Right ventricle myocardium inferior (tissue), 1 donor: ENCODE data around the gene MTURN. TPM values are rescaled to one million over a fixed set of nuclear protein-coding genes. Genes with fewer than 3 reads are reported as not detected.
A peak's percentile ranks its signal among the peaks of the same experiment; 100 is the strongest.
"Not testable (repeated sequence)": the region's sequence is repeated elsewhere in the genome, so short reads cannot be mapped to it uniquely, and the experiment has no call there.

Experiments used
- ATAC-seq: fragments of 200-7000 bp; cut with Tn5 transposase; one replicate; pipeline ENCODE4 v1.9.1; 2020; ENCODE audit warnings: mild to moderate bottlenecking, moderate library complexity
- DNase-seq: peaks from one replicate; pipeline ENCODE4 v3.0.0; 2021; ENCODE audit errors: missing footprints
- intact Hi-C: fragments of 100-400 bp; cut with DNase I; formaldehyde crosslinking; loops from one replicate; pipeline ENCODE4 v1.11.0; 2022
- total RNA-seq: library from RNA; stranded (reverse); fragmentation: NEBNext Ultra II Directional; extraction: Animal tissue kit (Norgen Biotek cat#: 25700); gene quantifications from one replicate; pipeline ENCODE4 v1.2.1, GENCODE V29; 2021
- donor health status: DM: no; HTN: yes; CAD: no; lungs with severe emphysema.

MTURN gene
- total RNA-seq, 1 donor from 2014 or later, result 15.7 TPM

GRCh38 chr7:30172451-30172850 lies 37.7 kb downstream of the MTURN start:
- no peak for DNase-seq
- no peak for ATAC-seq
- intact Hi-C loops, result loop anchor here (5.0 kb wide), 2 partner anchors 55 to 80 kb away; no protein-coding TSS in a partner anchor

DNA sequence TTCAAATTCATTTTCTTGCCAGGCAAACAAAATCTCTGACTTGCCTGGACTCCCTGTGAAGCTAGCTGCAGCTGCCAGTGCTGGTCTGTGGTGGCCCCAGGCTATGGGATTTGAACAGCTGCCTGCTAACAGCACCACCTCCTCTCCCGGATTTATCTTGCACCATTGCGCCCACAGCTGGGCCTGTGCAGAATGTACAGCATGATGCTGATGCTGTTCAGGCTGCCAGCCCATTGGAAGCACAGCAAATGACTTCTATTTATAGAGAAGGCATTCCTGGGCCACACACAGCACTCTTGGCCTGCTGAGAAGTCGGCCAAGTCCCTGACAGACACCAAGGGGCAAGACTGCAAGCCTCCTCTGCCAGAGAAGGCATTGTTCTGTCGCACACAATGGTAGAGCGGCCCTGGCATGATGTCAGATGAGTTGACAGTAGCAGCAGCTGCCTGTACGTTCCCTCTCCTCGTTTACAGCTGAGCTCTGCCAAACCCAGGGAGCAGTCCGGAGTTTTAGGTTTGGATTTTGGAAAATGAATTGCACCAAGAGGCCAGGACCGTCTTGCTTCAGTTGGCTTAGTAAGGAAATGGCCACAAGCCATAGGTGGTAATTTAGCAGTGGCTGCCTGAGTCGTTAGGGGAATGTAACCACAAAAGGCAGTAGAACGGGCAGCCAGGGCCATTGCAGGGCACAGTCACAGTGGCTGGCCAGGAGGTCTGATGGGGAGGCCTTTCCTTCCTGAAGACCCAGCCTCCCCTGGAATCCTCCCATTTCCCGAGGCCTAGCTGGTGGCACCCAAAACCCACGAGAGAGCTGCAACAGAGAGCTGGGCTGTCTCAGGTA lies 38.5 kb downstream of the MTURN start:
- ATAC-seq, result peak; percentile 89
- intact Hi-C loops, result loop anchor here (1.0 to 5.0 kb wide), 3 partner anchors 54 to 111 kb away; partner anchors contain the start of gene ZNRF2
- peak; percentile 85 for DNase-seq

DNA sequence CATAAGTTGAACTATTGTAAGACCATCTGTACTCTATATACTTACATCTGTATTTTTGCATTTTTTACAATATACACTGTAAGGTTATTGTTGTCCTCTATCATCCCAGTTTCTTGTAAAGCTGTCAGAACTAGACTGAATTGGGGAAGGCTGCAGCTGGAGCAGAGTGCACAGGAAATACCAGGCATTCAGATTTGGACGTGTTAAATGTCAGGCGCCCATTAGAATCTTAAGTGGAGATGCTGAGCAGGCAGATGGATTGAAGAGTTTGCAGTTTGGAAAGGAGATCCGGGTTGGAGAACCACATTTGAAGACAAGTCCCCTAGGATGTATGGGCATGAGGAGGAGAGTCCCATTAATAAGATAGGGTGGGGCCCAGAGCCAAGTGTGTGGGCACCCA lies 40.4 kb downstream of the MTURN start:
- ATAC-seq (no peak), DNase-seq (no peak)
- intact Hi-C loops, result no loop called here

GRCh38 chr7:30175636-30176147 lies 40.9 kb downstream of the MTURN start:
- ATAC-seq (no peak), DNase-seq (no peak)
- intact Hi-C loops, result no loop called here

- ATAC-seq, result no peak
- DNase-seq, result no peak
- intact Hi-C loops, result no loop called here
Measured at GRCh38 chr7:30176463-30177109, 41.8 kb downstream of the MTURN start.

GRCh38 chr7:30177186-30177585 lies 42.4 kb downstream of the MTURN start:
- ATAC-seq (no peak), DNase-seq (no peak)
- intact Hi-C loops, result no loop called here

DNA sequence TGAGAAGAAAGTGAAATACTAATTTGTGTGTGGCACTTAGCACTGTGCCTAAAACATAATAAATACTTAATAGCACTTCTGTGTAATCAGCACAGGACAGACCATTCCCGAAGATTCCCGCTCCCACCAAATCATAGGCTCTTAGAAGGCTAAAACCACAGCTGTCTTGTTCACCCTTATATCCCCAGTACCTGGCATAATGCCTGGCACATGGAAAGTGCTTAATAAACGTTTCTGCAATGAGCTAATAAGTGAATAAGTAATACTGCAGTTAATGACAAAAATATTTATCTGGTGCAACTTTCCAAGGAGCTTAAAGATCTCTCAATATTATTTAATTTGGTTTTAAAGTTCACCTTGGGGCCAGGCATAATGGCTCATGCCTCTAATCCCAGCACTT lies 43.2 kb downstream of the MTURN start:
- DNase-seq, result no peak

DNA sequence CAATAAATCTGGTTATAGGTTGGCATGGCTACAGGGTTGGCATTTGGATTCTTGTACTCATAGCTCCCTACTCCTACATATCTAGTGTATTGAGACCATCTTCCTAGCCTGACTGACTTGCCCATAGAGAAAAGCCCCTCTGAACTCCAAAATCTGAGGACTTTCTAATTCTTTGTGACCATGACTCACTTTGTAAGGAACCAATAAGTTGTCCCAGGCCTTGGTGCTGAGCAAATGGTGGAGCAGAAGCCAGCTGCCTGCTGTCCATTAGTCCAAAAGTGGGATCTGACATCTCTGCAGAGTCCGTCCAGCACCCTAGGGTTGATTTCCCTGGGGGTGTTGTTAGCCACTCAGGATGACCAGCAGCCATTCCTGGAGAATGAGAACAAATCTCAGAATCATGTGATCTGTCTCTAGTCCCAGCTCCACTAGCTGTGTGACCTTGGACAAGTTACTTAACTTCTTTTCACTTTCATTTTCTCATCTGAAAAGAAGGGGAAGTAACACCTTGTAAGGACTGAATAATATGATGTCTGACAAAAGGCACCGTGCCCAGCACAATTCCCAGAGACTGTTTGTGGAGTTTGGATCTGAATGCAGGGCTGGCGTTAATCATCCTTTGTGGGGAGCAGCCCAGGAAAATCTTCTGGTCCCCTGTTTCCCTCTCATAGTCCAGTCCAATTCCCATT lies 44.1 kb downstream of the MTURN start:
- ATAC-seq, result no peak
- intact Hi-C loops, result no loop called here
- DNase-seq, result no peak

More for the DNA sequence above, 43.2 kb downstream of the MTURN start:
- ATAC-seq, result no peak
- intact Hi-C loops, result no loop called here

DNA sequence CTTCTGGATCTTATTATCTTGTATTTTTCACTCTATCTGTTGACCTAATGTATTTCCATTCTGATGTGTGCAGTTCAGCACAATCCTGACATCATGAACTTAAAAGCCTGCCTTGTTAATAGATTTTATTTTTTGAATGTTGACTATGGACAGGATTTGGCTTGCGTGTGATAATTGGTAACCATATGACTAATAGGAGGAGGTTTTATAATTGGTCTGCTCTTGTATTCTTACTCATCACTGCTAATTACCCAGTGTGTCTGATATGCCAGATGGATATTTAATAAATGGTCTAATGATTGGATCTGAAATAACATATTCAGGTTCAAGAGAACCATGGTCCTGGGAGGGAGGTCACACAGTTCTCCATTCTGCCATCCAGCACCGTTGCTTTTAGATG lies 45.9 kb downstream of the MTURN start:
- DNase-seq (no peak), ATAC-seq (no peak)
- intact Hi-C loops, result no loop called here

DNA sequence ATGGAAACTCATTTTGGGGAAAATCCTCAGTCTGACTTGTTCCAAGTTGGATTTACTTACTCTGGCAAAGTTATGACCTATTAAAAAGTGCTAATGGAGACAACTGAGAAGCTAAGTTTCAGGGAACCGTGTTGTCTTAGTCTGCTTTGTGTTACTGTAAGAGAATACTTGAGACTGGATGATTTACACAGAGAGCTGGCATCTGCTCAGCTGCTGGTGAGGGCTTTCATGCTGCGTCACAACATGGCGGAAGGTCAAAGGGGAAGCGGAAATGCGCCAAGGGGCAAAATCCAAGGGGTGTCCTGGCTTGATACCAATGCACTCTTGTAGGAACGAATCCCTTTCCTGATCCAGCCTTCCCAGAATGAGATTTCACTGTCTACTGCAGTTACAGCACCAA lies 46.4 kb downstream of the MTURN start:
- ATAC-seq (no peak), DNase-seq (no peak)
- intact Hi-C loops, result no loop called here

GRCh38 chr7:30181736-30182522 lies 47.1 kb downstream of the MTURN start:
- DNase-seq (no peak), ATAC-seq (peak; percentile 77)
- intact Hi-C loops, result no loop called here

- DNase-seq, result no peak
- ATAC-seq, result no peak
- intact Hi-C loops, result no loop called here
Measured at GRCh38 chr7:30182814-30183213, 48.0 kb downstream of the MTURN start.

- intact Hi-C loops, result no loop called here
- no peak for ATAC-seq
Measured at GRCh38 chr7:30183749-30184369, 49.1 kb downstream of the MTURN start.

DNA sequence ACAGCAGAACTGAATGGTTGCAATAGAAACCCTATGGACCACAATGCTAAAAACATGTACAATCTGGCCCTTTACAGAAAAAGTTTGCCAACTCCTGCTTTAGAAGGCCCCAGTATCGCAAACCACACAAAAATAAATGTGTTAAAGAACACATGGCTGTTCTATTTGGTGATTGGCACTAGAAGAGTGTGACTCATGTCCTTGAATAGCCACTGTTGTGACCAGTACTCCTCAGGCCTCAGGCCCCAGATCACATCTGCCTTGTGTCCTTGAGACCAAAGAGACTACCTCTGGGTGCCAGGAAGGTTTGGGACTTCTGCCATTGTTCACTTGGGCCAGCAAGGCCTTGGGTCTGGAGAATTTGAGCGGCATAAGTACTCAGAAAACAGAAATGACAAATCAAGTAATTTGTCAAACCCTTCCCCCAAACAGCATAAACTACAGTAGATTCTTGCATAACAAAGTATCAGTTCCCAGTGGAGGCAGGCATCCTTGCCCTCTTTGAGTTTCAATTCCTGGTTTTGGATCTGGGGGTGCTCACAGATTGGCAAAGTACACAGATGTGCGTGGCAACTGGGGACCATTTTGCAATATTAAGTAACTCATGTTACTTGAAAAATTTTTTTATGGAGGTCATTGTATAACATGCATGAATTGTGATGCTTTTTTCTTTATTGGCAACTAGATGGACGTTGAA lies 50.2 kb downstream of the MTURN start:
- ATAC-seq, result peak; percentile 75
- intact Hi-C loops, result no loop called here
- no peak for DNase-seq

More at GRCh38 chr7:30183749-30184369, 49.1 kb downstream of the MTURN start:
- no peak for DNase-seq

- intact Hi-C loops, result no loop called here
- DNase-seq (no peak), ATAC-seq (no peak)
Measured at GRCh38 chr7:30185496-30185895, 50.7 kb downstream of the MTURN start.

DNA sequence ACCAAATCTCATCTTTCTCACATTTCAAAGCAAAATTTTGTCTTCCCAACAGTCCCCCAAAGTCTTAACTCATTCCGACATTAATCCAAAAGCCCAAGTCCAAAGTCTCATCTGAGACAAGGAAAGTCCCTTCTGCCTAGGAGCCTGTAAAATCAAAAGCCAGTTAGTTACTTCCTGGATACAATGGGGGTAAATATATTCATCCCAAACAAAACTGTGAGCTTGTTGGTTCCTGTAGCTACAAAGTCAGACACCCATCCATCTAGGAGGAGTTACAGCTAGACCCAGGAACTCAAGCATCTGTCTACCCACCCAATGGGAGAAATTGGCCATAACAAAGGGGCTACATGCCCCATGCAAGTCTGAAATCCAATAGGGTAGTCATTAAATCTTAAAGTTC lies 51.9 kb downstream of the MTURN start:
- intact Hi-C loops, result no loop called here
- ATAC-seq (no peak), DNase-seq (no peak)

DNA sequence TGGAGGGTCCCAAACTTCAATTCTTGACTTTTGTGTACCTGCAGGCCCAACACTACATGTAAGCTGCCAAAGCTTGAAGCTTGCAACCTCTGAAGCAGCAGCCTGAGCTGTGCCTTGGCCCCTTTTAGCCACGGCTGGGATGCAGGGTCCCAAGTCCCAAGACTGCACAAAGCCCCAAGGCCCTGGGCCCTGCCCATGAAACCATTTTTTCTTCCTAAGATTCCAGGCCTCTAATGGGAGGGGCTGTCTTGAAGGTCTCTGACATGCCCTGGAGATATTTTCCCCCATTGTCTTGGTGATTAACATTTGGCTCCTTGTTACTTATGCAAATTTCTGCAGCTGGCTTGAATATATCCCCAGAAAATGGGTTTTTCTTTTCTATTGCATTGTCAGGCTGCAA lies 52.7 kb downstream of the MTURN start:
- no peak for ATAC-seq
- DNase-seq, result no peak
- intact Hi-C loops, result no loop called here

- DNase-seq, intact Hi-C loops, ATAC-seq: not testable (repeated sequence)
Measured at GRCh38 chr7:30188381-30188780, 53.6 kb downstream of the MTURN start.
